ENCODE measurements around the gene PTEN. TPM values are rescaled to one million over a fixed set of nuclear protein-coding genes. Genes with fewer than 3 reads are reported as not detected.

The PTEN gene
- total and polyA plus RNA-seq, 8 donors: 26.2 to 374 (median 59.7) TPM

GRCh38 chr10:87976101-87976743, 112.8 kb downstream of the PTEN start:
- 60 to 71% (median 63%) methylated on average over 4 of the region's 4 CpGs for WGBS, 5 donors
- intact Hi-C loops (cut with DNase I; ENCODE audit: low total_unique reads): no loop called here
- no peaks in the 10 kb centered on the region for H3K36me3 ChIP-seq
- no peaks in the 10 kb centered on the region for H3K9me3 ChIP-seq
- no peaks in the 10 kb centered on the region for H3K27me3 ChIP-seq
- peaks cover 0 to 4% (median 0%) of the 10 kb centered on the region in 4 donors for H3K4me1 ChIP-seq
- no peak for TF ChIP-seq POLR2A (IDR thresholded peaks at IDR 0.05)
- TF ChIP-seq CTCF (IDR thresholded peaks at IDR 0.05): no peak
- TF ChIP-seq POLR2AphosphoS5 (IDR thresholded peaks at IDR 0.05): no peak
- TF ChIP-seq EP300 (IDR thresholded peaks at IDR 0.05): no peak
- H3K27ac ChIP-seq: no peak overlapping the region
- no peak overlapping the region for H3K4me3 ChIP-seq
- DNase-seq: no peak

- TF ChIP-seq EP300 (IDR thresholded peaks at IDR 0.05) (no peak), CTCF (IDR thresholded peaks at IDR 0.05) (no peak), POLR2A (IDR thresholded peaks at IDR 0.05) (no peak), POLR2AphosphoS5 (IDR thresholded peaks at IDR 0.05) (no peak)
- 83 to 93% (median 88%) methylated on average over 2 of the region's 2 CpGs for WGBS, 5 donors
- DNase-seq: no peak
- no peaks in the 10 kb centered on the region for H3K27me3 ChIP-seq
- no peak overlapping the region for H3K4me3 ChIP-seq
- no peaks in the 10 kb centered on the region for H3K9me3 ChIP-seq
- no peaks in the 10 kb centered on the region for H3K36me3 ChIP-seq
- no peak overlapping the region for H3K27ac ChIP-seq
- H3K4me1 ChIP-seq: peaks cover 0 to 4% (median 0%) of the 10 kb centered on the region in 4 donors
- intact Hi-C loops (cut with DNase I; ENCODE audit: low total_unique reads): no loop called here
These were observed 114.7 kb downstream of the PTEN start for GRCh38 chr10:87978166-87978565.

GRCh38 chr10:87979847-87980246, 116.4 kb downstream of the PTEN start:
- Histone ChIP-seq H3K4me1 (no peaks in the 10 kb centered on the region), H3K4me3 (no peak overlapping the region), H3K9me3 (no peaks in the 10 kb centered on the region), H3K36me3 (no peaks in the 10 kb centered on the region), H3K27me3 (no peaks in the 10 kb centered on the region), H3K27ac (no peak overlapping the region)
- DNase-seq: no peak
- intact Hi-C loops (cut with DNase I; ENCODE audit: low total_unique reads): no loop called here
- TF ChIP-seq POLR2A (IDR thresholded peaks at IDR 0.05) (no peak), POLR2AphosphoS5 (IDR thresholded peaks at IDR 0.05) (no peak), EP300 (IDR thresholded peaks at IDR 0.05) (no peak), CTCF (IDR thresholded peaks at IDR 0.05) (no peak)
- WGBS, 5 donors: 86 to 95% (median 90%) methylated on average over 2 of the region's 2 CpGs

GRCh38 chr10:87983716-87984115, 120.3 kb downstream of the PTEN start:
- no peak overlapping the region for H3K4me3 ChIP-seq
- no peaks in the 10 kb centered on the region for H3K27me3 ChIP-seq
- no peaks in the 10 kb centered on the region for H3K9me3 ChIP-seq
- no peak for DNase-seq
- H3K27ac ChIP-seq: no peak overlapping the region
- H3K4me1 ChIP-seq: no peaks in the 10 kb centered on the region
- H3K36me3 ChIP-seq: no peaks in the 10 kb centered on the region
- intact Hi-C loops (cut with DNase I; ENCODE audit: low total_unique reads): no loop called here
- TF ChIP-seq POLR2A (IDR thresholded peaks at IDR 0.05) (no peak), EP300 (IDR thresholded peaks at IDR 0.05) (no peak)
- 91 to 99% (median 95%) methylated on average over 2 of the region's 2 CpGs for WGBS, 5 donors

GRCh38 chr10:87987206-87987605, 123.8 kb downstream of the PTEN start:
- Histone ChIP-seq H3K27ac (no peak overlapping the region), H3K27me3 (no peaks in the 10 kb centered on the region), H3K9me3 (no peaks in the 10 kb centered on the region), H3K4me1 (no peaks in the 10 kb centered on the region), H3K36me3 (no peaks in the 10 kb centered on the region), H3K4me3 (no peak overlapping the region)
- intact Hi-C loops (cut with DNase I; ENCODE audit: low total_unique reads): no loop called here
- TF ChIP-seq CTCF (IDR thresholded peaks at IDR 0.05): no peak
- no peak for TF ChIP-seq POLR2AphosphoS5 (IDR thresholded peaks at IDR 0.05)
- 59 to 81% (median 70%) methylated on average over 2 of the region's 2 CpGs for WGBS, 5 donors
- DNase-seq: no peak

All from stomach (tissue), 9 donors.